Thyroid gland (tissue), 4 donors: Measurements from ENCODE around the gene STK16.

Source experiments
- CTCF ChIP-seq, 6 experiments: fragments of 200-600 bp in 3 of 6; fragments of 450-650 bp in 3 of 6; sonication (generic) in 3 of 6; IDR thresholded peaks; one replicate each; pipeline ENCODE4 v1.5.1; 2016 to 2019; ENCODE audit warnings: antibody characterized with exemption in 6 of 6, mild to moderate bottlenecking in 2 of 6, inconsistent platforms in 1 of 6, moderate library complexity in 1 of 6
- POLR2A ChIP-seq, 2 donors: fragments of 450-650 bp; IDR thresholded peaks; one replicate each; pipeline ENCODE4 v1.6.1; 2017; ENCODE audit warnings: antibody characterized with exemption in 2 of 2, mild to moderate bottlenecking in 2 of 2, moderate library complexity in 1 of 2

- no peak for TF ChIP-seq CTCF (IDR thresholded peaks at IDR 0.05)
- peak in 1 of 2 donors; percentile 62 for TF ChIP-seq POLR2A (IDR thresholded peaks at IDR 0.05)
Observed at GRCh38 chr2:219207884-219208740, 37.2 kb upstream of the STK16 start.
